ENCODE data around the gene APPBP2. TPM values are rescaled to one million over a fixed set of nuclear protein-coding genes. Genes with fewer than 3 reads are reported as not detected.

Gene APPBP2
- total and polyA plus RNA-seq, 2 of the 8 experiments (the other 6 are each of a cell fraction or from before 2014, with no cell fraction given), result 3.3 to 18.0 TPM

DNA sequence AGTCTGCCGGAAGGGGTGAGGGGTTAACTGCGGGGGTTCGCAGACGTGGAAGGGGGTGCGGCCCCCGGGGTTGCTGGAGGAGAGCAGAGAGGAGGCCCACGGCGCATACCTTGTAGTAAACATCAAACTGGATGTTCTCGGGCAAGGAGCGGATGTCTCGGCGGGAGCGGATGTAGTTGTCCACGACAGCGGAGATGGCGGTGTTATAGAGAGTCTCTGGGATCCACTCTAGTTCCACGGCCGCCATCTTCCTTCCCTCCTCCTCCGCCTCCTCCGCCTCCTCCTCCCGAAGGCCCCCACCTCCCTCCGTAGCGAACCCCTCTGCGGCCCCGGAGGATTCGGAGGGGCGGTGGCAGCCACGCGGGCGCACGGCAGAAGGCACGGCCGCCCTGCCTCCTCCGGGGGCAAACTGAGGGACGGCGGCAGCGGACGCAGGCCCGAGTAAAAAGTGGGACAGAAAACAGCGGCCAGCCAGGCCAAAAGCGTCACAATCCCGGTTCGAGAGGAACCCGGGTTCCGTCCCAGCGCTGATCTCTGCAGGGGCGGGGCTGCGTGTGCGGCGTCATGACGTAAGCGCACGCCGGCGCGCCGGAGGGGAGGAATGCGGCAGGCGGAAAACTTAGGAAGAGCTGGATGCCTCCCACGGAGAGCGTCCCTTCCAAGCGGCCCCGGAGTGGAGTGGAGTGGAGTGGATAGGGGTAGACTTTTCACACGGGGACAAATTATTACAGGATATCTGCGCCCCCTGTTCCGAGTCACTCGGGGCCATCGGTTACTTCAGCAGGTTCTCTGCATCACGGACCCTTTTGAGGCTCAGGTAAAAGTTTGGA lies at the start of gene APPBP2 (continued):
- peak; percentile 67 for TF ChIP-seq KDM4A (IDR thresholded peaks at IDR 0.05; ENCODE audit: low read depth, low read length, severe bottlenecking)
- peak; percentile 85 to 90 for TF ChIP-seq POLR2A (IDR thresholded peaks at IDR 0.05; ENCODE audit: control extremely low read depth in 1 of 2, low read depth in 2 of 2, low read length in 2 of 2)
- TF ChIP-seq SP2 (IDR thresholded peaks at IDR 0.05; ENCODE audit: low read length), result no peak
- 0 out of 4 replicates have a peak, but pooled peaks of 1 of the 2 experiments have one; percentile 31 for TF ChIP-seq HDAC2 (IDR thresholded peaks at IDR 0.05; ENCODE audit: borderline replicate concordance in 1 of 2, low read depth in 2 of 2, low read length in 2 of 2)
- TF ChIP-seq, protein P1, sequence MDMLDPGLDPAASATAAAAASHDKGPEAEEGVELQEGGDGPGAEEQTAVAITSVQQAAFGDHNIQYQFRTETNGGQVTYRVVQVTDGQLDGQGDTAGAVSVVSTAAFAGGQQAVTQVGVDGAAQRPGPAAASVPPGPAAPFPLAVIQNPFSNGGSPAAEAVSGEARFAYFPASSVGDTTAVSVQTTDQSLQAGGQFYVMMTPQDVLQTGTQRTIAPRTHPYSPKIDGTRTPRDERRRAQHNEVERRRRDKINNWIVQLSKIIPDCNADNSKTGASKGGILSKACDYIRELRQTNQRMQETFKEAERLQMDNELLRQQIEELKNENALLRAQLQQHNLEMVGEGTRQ (IDR thresholded peaks at IDR 0.05; ENCODE audit: low read length), result no peak
- TF ChIP-seq, protein P2, sequence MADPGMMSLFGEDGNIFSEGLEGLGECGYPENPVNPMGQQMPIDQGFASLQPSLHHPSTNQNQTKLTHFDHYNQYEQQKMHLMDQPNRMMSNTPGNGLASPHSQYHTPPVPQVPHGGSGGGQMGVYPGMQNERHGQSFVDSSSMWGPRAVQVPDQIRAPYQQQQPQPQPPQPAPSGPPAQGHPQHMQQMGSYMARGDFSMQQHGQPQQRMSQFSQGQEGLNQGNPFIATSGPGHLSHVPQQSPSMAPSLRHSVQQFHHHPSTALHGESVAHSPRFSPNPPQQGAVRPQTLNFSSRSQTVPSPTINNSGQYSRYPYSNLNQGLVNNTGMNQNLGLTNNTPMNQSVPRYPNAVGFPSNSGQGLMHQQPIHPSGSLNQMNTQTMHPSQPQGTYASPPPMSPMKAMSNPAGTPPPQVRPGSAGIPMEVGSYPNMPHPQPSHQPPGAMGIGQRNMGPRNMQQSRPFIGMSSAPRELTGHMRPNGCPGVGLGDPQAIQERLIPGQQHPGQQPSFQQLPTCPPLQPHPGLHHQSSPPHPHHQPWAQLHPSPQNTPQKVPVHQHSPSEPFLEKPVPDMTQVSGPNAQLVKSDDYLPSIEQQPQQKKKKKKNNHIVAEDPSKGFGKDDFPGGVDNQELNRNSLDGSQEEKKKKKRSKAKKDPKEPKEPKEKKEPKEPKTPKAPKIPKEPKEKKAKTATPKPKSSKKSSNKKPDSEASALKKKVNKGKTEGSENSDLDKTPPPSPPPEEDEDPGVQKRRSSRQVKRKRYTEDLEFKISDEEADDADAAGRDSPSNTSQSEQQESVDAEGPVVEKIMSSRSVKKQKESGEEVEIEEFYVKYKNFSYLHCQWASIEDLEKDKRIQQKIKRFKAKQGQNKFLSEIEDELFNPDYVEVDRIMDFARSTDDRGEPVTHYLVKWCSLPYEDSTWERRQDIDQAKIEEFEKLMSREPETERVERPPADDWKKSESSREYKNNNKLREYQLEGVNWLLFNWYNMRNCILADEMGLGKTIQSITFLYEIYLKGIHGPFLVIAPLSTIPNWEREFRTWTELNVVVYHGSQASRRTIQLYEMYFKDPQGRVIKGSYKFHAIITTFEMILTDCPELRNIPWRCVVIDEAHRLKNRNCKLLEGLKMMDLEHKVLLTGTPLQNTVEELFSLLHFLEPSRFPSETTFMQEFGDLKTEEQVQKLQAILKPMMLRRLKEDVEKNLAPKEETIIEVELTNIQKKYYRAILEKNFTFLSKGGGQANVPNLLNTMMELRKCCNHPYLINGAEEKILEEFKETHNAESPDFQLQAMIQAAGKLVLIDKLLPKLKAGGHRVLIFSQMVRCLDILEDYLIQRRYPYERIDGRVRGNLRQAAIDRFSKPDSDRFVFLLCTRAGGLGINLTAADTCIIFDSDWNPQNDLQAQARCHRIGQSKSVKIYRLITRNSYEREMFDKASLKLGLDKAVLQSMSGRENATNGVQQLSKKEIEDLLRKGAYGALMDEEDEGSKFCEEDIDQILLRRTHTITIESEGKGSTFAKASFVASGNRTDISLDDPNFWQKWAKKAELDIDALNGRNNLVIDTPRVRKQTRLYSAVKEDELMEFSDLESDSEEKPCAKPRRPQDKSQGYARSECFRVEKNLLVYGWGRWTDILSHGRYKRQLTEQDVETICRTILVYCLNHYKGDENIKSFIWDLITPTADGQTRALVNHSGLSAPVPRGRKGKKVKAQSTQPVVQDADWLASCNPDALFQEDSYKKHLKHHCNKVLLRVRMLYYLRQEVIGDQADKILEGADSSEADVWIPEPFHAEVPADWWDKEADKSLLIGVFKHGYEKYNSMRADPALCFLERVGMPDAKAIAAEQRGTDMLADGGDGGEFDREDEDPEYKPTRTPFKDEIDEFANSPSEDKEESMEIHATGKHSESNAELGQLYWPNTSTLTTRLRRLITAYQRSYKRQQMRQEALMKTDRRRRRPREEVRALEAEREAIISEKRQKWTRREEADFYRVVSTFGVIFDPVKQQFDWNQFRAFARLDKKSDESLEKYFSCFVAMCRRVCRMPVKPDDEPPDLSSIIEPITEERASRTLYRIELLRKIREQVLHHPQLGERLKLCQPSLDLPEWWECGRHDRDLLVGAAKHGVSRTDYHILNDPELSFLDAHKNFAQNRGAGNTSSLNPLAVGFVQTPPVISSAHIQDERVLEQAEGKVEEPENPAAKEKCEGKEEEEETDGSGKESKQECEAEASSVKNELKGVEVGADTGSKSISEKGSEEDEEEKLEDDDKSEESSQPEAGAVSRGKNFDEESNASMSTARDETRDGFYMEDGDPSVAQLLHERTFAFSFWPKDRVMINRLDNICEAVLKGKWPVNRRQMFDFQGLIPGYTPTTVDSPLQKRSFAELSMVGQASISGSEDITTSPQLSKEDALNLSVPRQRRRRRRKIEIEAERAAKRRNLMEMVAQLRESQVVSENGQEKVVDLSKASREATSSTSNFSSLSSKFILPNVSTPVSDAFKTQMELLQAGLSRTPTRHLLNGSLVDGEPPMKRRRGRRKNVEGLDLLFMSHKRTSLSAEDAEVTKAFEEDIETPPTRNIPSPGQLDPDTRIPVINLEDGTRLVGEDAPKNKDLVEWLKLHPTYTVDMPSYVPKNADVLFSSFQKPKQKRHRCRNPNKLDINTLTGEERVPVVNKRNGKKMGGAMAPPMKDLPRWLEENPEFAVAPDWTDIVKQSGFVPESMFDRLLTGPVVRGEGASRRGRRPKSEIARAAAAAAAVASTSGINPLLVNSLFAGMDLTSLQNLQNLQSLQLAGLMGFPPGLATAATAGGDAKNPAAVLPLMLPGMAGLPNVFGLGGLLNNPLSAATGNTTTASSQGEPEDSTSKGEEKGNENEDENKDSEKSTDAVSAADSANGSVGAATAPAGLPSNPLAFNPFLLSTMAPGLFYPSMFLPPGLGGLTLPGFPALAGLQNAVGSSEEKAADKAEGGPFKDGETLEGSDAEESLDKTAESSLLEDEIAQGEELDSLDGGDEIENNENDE (IDR thresholded peaks at IDR 0.05; ENCODE audit: insufficient replicate concordance, low read length), result no peak
- TF ChIP-seq TAF7 (optimal IDR thresholded peaks at IDR 0.05; ENCODE audit: borderline replicate concordance, low read depth, low read length), result peak; percentile 53
- peak; percentile 99 for TF ChIP-seq ASH2L (IDR thresholded peaks at IDR 0.05; ENCODE audit: low read length)
- TF ChIP-seq SIRT6 (IDR thresholded peaks at IDR 0.05; ENCODE audit: low read length), result no peak

All from H1 (cell line).